Measurements from ENCODE around the gene NID1.

- TF ChIP-seq CTCF (conservative IDR thresholded peaks at IDR 0.05; ENCODE audit: low read depth, low read length), result no peak
- no peak for TF ChIP-seq EZH2 (IDR thresholded peaks at IDR 0.05; ENCODE audit: low read length, unreplicated experiment)
Observed at GRCh38 chr1:235940285-235940684, 124.6 kb downstream of the NID1 start.
